Stimulated activated CD8-positive, alpha-beta memory T cell treated with anti-CD3 and anti-CD28 coated beads, Interleukin-4, amount 100 ng/mL, for 48 hours (primary cell): ENCODE results near the gene KCNAB1.
"Not testable (repeated sequence)": the region's sequence is repeated elsewhere in the genome, so short reads cannot be mapped to it uniquely, and the experiment has no call there.

Experiments
- DNase-seq: peaks from one replicate; pipeline ENCODE4 v3.0.0-alpha.2; 2020

Gene KCNAB1

GRCh38 chr3:156176629-156177210 lies 56.3 kb downstream of the KCNAB1 start:
- no peak for DNase-seq

GRCh38 chr3:156180077-156180476 lies 59.7 kb downstream of the KCNAB1 start:
- no peak for DNase-seq

GRCh38 chr3:156181509-156181908 lies 61.1 kb downstream of the KCNAB1 start:
- DNase-seq: no peak

DNA sequence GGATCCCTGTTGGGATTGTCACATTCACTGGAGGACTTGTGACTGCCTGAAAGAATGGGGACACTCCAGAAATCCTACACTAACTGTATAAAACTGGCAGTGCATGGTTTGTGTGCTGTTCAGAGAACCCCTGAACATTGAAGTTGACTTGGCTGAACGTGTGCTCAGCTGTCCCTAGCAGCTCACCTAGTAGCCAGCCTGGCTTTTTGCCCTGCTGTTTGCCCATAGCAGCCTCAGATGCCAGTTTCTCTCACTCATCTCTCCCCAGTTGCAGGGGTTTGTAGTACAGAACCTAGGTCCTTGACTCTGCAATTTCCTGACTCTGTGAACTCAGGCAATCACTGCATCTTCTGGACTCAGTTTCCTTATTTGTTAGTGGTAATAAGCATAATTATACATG lies 63.0 kb downstream of the KCNAB1 start:
- no peak for DNase-seq

GRCh38 chr3:156184156-156184555 lies 63.8 kb downstream of the KCNAB1 start:
- DNase-seq: no peak

GRCh38 chr3:156187146-156187769 lies 66.9 kb downstream of the KCNAB1 start:
- DNase-seq: no peak

DNA sequence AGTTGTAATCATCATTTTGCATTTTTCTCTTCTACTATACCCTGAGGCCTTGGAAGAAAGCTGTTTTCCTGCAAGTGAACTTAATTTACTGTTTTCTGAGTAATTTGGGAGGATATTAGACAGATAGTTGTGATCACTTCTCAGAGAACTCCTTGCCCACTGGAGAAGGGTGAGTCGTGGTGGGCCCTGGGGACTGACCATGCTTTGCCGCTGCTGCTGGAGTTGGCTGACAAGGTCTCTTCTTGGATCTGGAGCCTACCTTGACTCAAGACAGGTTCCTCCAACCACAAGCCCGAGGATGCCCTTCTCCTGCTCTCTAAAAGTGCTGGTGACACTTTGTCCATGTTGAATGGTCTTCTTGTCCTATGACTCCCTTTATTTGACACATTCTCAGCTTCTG lies 68.4 kb downstream of the KCNAB1 start:
- no peak for DNase-seq

- no peak for DNase-seq
These were observed 69.5 kb downstream of the KCNAB1 start for GRCh38 chr3:156189927-156190326.

DNA sequence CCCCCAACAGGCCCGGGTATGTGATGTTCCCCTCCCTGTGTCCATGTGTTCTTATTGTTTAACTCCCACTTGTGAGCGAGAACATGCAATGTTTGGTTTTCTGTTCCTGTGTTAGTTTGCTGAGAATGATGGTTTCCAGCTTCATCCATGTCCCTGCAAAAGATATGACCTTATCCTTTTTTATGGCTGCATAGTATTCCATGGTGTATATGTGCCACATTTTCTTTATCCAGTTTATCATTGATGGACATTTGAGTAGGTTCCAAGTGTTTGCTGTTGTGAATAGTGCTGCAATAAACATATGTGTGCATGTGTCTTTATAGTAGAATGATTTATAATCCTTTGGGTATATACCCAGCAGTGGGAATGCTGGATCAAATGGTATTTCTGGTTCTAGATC lies 74.6 kb downstream of the KCNAB1 start:
- DNase-seq: not testable (repeated sequence)

DNA sequence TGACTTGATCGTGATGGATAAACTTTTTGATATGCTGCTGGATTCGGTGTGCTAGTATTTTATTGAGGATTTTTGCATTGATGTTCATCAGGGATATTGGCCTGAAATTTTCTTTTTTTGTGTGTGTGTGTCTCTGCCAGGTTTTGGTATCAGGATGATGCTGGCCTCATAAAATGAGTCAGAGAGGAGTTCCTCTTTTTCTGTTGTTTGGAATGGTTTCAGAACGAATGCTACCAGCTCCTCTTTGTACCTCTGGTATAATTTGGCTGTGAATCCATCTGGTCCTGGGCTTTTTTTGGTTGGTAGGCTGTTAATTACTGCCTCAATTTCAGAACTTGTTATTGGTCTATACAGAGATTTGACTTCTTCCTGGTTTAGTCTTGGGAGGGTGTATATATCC lies 76.8 kb downstream of the KCNAB1 start:
- not testable (repeated sequence) for DNase-seq

DNA sequence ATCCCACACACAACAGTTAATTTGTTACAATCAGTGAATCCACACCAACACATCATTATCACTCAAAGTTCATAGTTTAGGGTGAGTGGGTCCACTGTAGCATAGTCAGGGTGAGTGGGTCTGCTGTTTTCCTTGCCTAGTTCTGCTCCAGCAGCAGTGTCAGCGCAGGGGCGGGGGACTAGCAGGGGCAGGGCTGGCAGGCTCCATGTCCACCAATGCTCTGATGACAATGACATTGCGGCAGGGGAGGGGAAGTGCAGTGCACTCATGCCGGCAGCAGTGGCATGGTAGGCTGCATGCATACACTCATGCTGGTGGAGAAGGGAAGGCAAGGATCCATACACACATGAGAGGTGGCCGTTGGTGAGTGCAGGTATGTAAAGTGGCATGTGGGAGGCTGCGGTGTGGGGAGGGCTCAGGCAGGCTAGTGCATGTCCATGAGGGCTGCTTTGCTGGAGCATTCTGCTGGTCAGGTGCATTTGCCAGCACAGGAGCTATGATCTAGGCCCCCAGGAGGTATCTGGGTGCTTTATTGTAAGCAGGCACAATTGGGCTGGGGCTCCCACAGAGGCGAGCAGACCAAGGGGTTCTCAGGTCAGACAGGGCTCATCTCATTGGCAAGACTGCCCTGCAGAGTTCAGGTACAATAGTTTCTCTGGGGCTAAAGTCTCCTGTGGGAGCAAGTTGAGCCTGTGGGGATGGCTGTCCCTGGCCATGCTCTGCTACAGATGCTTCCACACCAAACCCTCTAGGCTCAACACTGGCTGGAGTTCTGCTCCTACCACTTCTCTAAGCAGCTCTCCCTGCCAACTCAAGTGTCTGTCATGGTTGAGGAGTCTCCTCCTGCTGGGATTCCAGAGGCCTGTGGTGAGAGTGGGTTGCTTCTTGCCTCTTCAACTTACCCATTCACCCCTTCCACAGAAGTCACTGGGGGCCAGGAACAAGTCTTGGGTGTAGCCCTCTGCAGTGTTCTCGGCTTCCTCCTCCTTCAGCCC lies 81.3 kb downstream of the KCNAB1 start:
- DNase-seq: no peak

DNA sequence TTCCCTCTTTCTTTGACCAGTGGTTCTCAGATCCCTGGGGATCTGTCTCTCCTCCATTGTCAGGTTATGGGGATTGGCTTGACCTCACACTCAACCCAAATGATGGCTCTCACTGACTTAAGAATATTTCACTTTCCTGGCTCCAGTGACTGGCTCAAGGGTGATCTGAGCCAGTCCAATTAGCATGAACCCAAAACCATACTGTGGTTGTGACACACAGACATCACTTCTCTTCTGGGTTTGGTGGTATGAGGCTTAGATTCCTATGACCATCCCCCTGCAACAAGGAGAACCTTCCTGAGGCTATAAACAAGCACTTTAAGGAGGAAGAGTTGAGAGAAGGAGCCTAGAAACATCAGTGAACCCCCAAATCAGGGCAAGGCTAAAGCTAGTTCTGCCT lies 85.8 kb downstream of the KCNAB1 start:
- no peak for DNase-seq

DNA sequence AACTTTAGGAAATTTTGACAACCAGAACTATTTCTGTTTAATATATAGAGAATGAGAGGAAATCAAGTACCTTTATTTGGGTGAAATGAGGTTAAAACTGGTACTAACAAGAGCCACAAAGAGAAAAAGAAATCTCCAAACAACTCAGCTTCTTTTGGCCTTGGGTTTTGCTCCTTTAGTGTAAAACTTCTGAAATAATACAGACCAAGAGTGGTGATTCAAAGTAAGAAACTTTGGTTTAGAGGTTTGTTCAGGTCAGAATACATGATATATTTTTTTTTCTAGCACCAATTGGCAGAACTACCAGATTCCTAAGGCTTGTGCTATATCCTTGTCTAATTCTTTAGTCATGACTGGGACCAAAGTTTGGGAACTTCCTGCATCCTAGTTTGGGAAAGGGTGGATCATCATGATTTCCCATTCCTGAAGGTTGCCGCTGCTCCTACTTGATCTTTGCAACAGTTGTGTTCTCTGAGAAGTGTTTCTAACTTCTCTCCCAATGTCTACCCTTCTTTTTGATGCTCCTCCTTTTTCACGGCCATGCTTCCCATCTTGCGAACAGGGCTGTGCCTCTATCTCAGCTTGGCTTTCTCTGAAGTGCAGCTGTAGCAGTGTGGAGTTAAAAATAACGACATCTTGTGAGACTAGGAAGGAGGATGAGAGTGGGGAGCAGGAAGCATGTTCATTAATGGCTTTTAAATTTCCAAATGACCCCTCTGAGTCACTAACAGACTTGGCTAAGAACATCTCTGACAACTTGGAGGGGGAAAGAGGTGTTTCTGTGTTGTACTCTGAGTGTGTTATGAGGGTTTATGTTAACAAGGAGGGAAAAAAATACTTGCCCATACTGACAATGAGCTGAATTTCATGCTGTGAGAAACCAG lies 87.7 kb downstream of the KCNAB1 start:
- no peak for DNase-seq

DNA sequence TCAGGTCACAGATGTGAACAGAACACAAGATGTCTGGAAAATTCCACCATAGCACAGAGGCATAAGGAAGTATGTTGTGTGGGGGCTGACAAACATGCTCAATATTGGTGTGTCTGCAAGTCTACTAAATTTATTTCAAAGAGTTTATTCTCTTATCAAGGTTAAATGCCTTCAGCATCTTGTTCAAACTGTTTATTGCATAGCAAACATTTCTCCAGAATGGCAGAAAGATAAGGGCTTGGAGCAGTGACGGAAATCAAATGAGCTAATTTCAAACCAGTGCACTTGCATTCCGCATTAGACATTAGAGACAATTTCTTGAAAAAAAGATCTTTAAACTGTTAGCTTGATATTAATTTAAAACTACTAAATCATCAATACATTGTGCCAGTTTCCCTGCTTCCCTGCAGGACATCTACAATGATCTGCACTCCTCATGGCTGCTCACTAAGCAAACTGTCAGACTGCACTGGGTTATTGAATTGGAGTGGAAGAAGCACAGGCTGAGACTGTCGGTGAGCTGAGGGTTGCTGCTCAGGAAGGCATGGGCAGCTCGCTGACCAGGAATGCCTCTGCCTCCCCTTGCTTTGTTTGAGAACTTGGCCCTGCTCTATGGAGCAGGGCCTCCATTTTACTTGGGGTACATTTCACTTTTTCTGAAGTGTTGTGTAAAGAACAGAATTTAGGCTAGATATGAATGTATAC lies 89.4 kb downstream of the KCNAB1 start:
- DNase-seq: no peak

- DNase-seq: no peak
These were observed 91.2 kb downstream of the KCNAB1 start for GRCh38 chr3:156211583-156211982.

- no peak for DNase-seq
These were observed 94.3 kb downstream of the KCNAB1 start for GRCh38 chr3:156214676-156215075.

DNA sequence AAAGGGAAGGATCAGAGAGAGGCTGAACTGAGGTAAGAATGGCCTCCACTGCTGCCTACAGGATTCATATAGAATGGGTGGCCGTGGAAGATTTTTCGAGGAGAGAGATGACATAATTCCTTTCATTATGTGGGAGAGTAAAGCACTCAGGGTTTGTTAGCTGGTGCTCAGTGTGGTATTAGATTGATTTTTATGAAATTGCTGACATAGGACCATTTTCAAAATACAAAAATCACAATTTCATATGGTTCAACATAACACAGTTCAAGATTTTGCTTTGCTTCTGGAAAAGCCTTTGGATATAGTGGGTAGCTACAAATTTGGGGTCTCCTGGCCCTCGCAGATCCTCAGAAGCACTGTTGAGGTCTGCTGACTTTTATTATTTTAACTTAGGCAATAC lies 95.4 kb downstream of the KCNAB1 start:
- DNase-seq: no peak

DNA sequence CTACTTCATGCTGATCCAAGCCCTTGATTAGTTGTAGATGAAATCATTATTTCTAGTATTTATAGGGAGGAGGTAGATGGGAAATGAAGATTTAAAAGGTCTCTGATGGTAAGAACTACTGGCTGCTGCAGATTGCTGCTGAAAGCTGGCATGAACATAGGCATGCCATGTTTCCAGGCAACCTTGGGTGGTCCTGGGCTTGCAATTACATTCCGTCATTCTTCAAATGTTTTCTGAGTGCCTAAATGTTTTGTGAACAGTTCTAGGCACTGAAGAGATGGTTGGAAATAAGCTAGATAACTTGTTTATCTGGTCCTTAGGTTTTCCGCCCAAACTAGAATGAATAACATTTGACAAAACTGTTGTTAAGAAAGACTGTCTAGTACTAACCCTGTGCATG lies 95.8 kb downstream of the KCNAB1 start:
- no peak for DNase-seq

DNA sequence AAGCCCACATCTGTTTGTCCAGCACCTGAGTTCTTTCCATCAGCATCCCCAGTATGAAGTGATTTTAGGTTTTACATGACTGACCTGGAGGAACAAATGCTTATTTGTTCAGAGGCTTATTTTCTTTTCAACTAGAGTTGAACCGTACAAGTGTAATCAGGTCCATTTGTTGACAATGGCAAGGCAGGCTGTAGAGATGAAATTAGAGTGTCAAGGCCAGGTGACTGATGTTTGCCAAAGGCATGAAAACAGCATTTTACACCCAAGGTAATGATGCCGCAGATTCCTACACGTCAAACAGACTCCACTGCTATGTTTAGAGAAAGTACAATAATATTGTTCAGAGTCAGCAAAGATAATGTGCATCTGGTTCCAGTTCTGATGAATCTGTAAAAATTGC lies 96.5 kb downstream of the KCNAB1 start:
- DNase-seq: no peak

DNA sequence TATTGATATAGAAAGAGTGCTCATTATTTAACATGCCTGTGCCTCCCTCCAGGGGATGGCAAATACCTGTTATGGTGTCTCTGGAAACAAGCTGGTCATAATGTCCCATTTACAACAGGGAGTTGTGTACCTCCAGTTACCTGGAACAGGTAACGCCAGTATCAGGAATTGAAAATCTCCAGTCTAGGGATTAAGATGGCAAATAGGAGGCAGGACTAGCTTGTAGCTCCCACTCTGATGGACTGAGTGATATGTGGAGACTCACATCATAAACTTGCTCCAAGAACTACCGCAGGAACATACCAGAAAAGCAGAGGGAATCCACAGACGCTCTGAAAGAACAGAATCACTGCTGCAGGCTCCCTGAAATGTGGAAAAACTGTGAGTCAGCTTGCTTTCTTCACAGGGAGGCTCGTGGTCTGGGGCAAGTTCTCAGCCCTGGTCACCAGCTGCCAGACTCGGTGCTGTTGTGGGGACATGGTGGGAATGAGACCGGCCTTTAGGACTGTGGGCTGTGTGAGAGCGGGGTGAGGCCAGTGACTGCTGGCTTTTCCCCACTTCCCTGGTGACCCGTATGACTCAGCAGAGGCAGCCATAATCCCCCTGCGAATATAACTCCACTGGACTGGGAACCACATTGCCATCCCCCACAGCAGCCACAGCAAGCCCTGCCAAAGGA lies 97.4 kb downstream of the KCNAB1 start:
- DNase-seq: no peak

DNA sequence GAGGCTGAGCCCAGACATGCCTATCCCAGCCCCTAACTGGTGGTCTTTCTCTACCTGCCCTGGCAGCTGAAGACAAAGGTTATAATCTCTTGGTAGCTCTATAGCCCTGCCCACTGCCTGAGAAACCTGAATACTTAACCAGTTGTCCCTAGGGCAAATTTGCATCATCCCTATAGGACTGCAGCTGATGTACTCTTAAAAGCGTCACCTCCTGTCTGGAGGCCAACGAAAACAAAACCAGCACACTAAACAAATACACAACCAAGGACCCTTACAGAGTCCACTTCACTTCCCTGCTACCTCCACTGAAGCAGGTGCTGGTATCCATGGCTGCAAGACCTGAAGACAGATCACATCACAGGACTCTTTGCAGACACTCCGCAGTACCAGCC lies 98.0 kb downstream of the KCNAB1 start:
- DNase-seq: no peak

DNA sequence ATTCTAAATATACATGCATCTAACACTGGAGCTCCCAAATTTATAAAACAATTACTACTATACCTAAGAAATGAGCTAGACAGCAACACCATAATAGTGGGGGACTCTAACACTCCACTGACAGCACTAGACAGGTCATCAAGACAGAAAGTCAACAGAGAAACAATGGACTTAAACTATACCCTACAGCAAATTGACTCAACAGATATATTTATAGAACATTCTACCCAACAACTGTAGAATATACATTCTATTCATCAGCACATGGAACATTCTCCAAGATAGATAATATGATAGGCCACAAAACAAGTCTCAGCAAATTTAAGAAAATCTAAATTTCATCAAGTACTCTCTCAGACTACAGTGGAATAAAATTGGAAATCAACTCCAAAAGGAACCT lies 102.0 kb downstream of the KCNAB1 start:
- not testable (repeated sequence) for DNase-seq
